OCI-LY1 (cell line): Measurements from ENCODE around the gene IMPA2.

Source experiments
- EZH2 ChIP-seq: fragments of 200-600 bp; sonication (generic), shearing (Covaris generic); IDR thresholded peaks from 2 replicates; pipeline ENCODE4 v1.8.0; 2017; ENCODE audit warnings: borderline replicate concordance, mixed run types, mild to moderate bottlenecking, antibody characterized with exemption, low read length, moderate library complexity, mixed read lengths
- TF ChIP-seq, protein P1 (sequence below): fragments of 200-600 bp; sonication (generic), shearing (Covaris generic); IDR thresholded peaks from 2 replicates; pipeline ENCODE4 v1.5.1; 2017; ENCODE audit warnings: mild to moderate bottlenecking, antibody characterized with exemption, low read length, moderate library complexity, mixed read lengths

GRCh38 chr18:11963991-11964484 lies 17.3 kb upstream of the IMPA2 start:
- TF ChIP-seq, protein P1, sequence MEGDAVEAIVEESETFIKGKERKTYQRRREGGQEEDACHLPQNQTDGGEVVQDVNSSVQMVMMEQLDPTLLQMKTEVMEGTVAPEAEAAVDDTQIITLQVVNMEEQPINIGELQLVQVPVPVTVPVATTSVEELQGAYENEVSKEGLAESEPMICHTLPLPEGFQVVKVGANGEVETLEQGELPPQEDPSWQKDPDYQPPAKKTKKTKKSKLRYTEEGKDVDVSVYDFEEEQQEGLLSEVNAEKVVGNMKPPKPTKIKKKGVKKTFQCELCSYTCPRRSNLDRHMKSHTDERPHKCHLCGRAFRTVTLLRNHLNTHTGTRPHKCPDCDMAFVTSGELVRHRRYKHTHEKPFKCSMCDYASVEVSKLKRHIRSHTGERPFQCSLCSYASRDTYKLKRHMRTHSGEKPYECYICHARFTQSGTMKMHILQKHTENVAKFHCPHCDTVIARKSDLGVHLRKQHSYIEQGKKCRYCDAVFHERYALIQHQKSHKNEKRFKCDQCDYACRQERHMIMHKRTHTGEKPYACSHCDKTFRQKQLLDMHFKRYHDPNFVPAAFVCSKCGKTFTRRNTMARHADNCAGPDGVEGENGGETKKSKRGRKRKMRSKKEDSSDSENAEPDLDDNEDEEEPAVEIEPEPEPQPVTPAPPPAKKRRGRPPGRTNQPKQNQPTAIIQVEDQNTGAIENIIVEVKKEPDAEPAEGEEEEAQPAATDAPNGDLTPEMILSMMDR: no peak
- TF ChIP-seq EZH2: no peak
